Lower leg skin (tissue), 3 donors: Measurements from ENCODE around the gene GADL1.

ENCODE experiments used
- POLR2A ChIP-seq, 2 donors: fragments of 450-650 bp; IDR thresholded peaks; one replicate each; pipeline ENCODE4 v1.6.1; 2016 to 2017; ENCODE audit warnings: antibody characterized with exemption in 2 of 2, mild to moderate bottlenecking in 1 of 2, moderate library complexity in 1 of 2
- TF ChIP-seq, protein P1 (sequence below), 3 donors: fragments of 450-650 bp; IDR thresholded peaks; one replicate each; pipeline ENCODE4 v1.5.1; 2016; ENCODE audit warnings: antibody characterized with exemption in 3 of 3, mild to moderate bottlenecking in 3 of 3, moderate library complexity in 2 of 3

DNA sequence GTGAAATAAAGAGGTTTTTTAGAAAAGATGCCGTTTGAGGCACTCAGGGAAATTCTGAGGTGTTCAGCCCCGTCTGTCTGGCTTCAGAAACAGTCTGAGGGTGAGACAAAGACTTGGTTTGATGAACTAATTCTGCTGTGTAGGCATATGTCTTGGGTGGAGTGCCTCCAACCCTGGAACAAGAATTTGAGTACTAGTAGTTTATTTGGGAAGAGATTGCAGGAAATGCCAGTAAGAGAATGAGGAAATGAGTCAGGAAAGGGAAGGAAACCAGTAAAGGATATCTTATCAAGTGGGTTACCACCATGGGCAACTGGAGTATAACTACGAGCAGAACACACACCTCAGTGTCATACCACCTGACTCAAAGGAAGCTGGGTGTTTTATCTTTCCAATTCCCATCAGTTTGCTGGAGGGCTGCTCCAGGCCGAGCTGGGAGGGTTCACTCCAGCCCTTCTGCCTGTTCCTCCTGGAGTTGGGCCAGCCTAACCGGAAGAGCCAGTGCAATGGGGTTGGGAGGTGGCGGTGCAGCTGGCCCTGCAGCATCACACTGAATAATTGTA, 212.7 kb downstream of the GADL1 start:
- no peak for TF ChIP-seq POLR2A (IDR thresholded peaks at IDR 0.05)
- TF ChIP-seq, protein P1, sequence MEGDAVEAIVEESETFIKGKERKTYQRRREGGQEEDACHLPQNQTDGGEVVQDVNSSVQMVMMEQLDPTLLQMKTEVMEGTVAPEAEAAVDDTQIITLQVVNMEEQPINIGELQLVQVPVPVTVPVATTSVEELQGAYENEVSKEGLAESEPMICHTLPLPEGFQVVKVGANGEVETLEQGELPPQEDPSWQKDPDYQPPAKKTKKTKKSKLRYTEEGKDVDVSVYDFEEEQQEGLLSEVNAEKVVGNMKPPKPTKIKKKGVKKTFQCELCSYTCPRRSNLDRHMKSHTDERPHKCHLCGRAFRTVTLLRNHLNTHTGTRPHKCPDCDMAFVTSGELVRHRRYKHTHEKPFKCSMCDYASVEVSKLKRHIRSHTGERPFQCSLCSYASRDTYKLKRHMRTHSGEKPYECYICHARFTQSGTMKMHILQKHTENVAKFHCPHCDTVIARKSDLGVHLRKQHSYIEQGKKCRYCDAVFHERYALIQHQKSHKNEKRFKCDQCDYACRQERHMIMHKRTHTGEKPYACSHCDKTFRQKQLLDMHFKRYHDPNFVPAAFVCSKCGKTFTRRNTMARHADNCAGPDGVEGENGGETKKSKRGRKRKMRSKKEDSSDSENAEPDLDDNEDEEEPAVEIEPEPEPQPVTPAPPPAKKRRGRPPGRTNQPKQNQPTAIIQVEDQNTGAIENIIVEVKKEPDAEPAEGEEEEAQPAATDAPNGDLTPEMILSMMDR (IDR thresholded peaks at IDR 0.05): no peak
